Activated T-cell treated with anti-CD3 and anti-CD28 coated beads, Interleukin-2, amount 50 U/mL, for 24 hours (primary cell): ENCODE measurements around the gene SGPL1.
A peak's percentile ranks its signal among the peaks of the same experiment; 100 is the strongest.
"Not testable (repeated sequence)": the region's sequence is repeated elsewhere in the genome, so short reads cannot be mapped to it uniquely, and the experiment has no call there.

Experiments used
- DNase-seq: peaks from one replicate; pipeline ENCODE4 v3.0.0-alpha.2; 2020
- H3K27ac Mint-ChIP-seq: 2 replicates; pipeline ENCODE4 v1.8.0; 2020; ENCODE audit warnings: mild to moderate bottlenecking, mixed read lengths
- H3K27me3 Mint-ChIP-seq: 2 replicates; pipeline ENCODE4 v1.8.0; 2020; ENCODE audit warnings: mixed read lengths
- H3K36me3 Mint-ChIP-seq: 2 replicates; pipeline ENCODE4 v1.8.0; 2020; ENCODE audit warnings: low read depth, mixed read lengths
- H3K4me1 Mint-ChIP-seq: 2 replicates; pipeline ENCODE4 v1.8.0; 2020; ENCODE audit warnings: low read depth, mixed read lengths
- H3K4me3 Mint-ChIP-seq: 2 replicates; pipeline ENCODE4 v1.8.0; 2020; ENCODE audit warnings: mild to moderate bottlenecking, moderate library complexity, mixed read lengths
- H3K9me3 Mint-ChIP-seq: 2 replicates; pipeline ENCODE4 v1.8.0; 2020; ENCODE audit warnings: mixed read lengths

The SGPL1 gene

GRCh38 chr10:70853457-70853856 is 37.7 kb downstream of the SGPL1 start:
- H3K27ac Mint-ChIP-seq, result peak overlapping the region; percentile 3
- H3K36me3 Mint-ChIP-seq, result peaks cover 97% of the 10 kb centered on the region
- H3K4me3 Mint-ChIP-seq, result no peak overlapping the region
- no peaks in the 10 kb centered on the region for H3K9me3 Mint-ChIP-seq
- H3K4me1 Mint-ChIP-seq, result peaks cover 22% of the 10 kb centered on the region
- no peaks in the 10 kb centered on the region for H3K27me3 Mint-ChIP-seq
- no peak for DNase-seq

GRCh38 chr10:70856454-70856853 is 40.7 kb downstream of the SGPL1 start:
- no peak overlapping the region for H3K4me3 Mint-ChIP-seq
- H3K27me3 Mint-ChIP-seq, result no peaks in the 10 kb centered on the region
- H3K4me1 Mint-ChIP-seq, result peaks cover 10% of the 10 kb centered on the region
- H3K27ac Mint-ChIP-seq, result peak overlapping the region; percentile 67
- H3K9me3 Mint-ChIP-seq, result no peaks in the 10 kb centered on the region
- DNase-seq, result no peak
- peaks cover 96% of the 10 kb centered on the region for H3K36me3 Mint-ChIP-seq

- Mint-ChIP-seq H3K27me3 (no peaks in the 10 kb centered on the region), H3K9me3 (no peaks in the 10 kb centered on the region), H3K36me3 (peaks cover 90% of the 10 kb centered on the region), H3K27ac (no peak overlapping the region), H3K4me3 (no peak overlapping the region), H3K4me1 (peaks cover 18% of the 10 kb centered on the region)
- DNase-seq, result no peak
Measured at GRCh38 chr10:70858759-70859158, 43.0 kb downstream of the SGPL1 start.

- DNase-seq, H3K9me3 Mint-ChIP-seq, H3K4me3 Mint-ChIP-seq, H3K27me3 Mint-ChIP-seq, H3K27ac Mint-ChIP-seq: not testable (repeated sequence)
- Mint-ChIP-seq H3K36me3 (peaks cover 89% of the 10 kb centered on the region), H3K4me1 (peaks cover 26% of the 10 kb centered on the region)
Measured at GRCh38 chr10:70861495-70862197, 45.9 kb downstream of the SGPL1 start.

- Mint-ChIP-seq H3K36me3 (peaks cover 86% of the 10 kb centered on the region), H3K4me3 (no peak overlapping the region), H3K9me3 (no peaks in the 10 kb centered on the region), H3K27ac (peak overlapping the region; percentile 71), H3K27me3 (no peaks in the 10 kb centered on the region), H3K4me1 (peaks cover 22% of the 10 kb centered on the region)
- no peak for DNase-seq
Measured at GRCh38 chr10:70863470-70864160, 47.9 kb downstream of the SGPL1 start.

GRCh38 chr10:70864935-70865334 is 49.2 kb downstream of the SGPL1 start:
- Mint-ChIP-seq H3K4me1 (peaks cover 22% of the 10 kb centered on the region), H3K4me3 (no peak overlapping the region), H3K27ac (peak overlapping the region; percentile 68), H3K9me3 (no peaks in the 10 kb centered on the region), H3K36me3 (peaks cover 87% of the 10 kb centered on the region), H3K27me3 (no peaks in the 10 kb centered on the region)
- no peak for DNase-seq

GRCh38 chr10:70866424-70866823 is 50.7 kb downstream of the SGPL1 start:
- no peaks in the 10 kb centered on the region for H3K27me3 Mint-ChIP-seq
- no peak overlapping the region for H3K4me3 Mint-ChIP-seq
- no peak overlapping the region for H3K27ac Mint-ChIP-seq
- H3K4me1 Mint-ChIP-seq, result peaks cover 22% of the 10 kb centered on the region
- no peak for DNase-seq
- H3K36me3 Mint-ChIP-seq, result peaks cover 87% of the 10 kb centered on the region
- H3K9me3 Mint-ChIP-seq, result no peaks in the 10 kb centered on the region

GRCh38 chr10:70872291-70872690 is 56.5 kb downstream of the SGPL1 start:
- Mint-ChIP-seq H3K27ac (no peak overlapping the region), H3K27me3 (no peaks in the 10 kb centered on the region), H3K4me1 (no peaks in the 10 kb centered on the region), H3K4me3 (no peak overlapping the region), H3K36me3 (peaks cover 92% of the 10 kb centered on the region), H3K9me3 (no peaks in the 10 kb centered on the region)
- no peak for DNase-seq

GRCh38 chr10:70874061-70874460 is 58.3 kb downstream of the SGPL1 start:
- peaks cover 3% of the 10 kb centered on the region for H3K4me1 Mint-ChIP-seq
- peaks cover 95% of the 10 kb centered on the region for H3K36me3 Mint-ChIP-seq
- DNase-seq, result no peak
- no peak overlapping the region for H3K4me3 Mint-ChIP-seq
- peak overlapping the region; percentile 12 for H3K27ac Mint-ChIP-seq
- H3K27me3 Mint-ChIP-seq, result no peaks in the 10 kb centered on the region
- H3K9me3 Mint-ChIP-seq, result no peaks in the 10 kb centered on the region

- H3K36me3 Mint-ChIP-seq, result peaks cover 88% of the 10 kb centered on the region
- no peak for DNase-seq
- H3K9me3 Mint-ChIP-seq, result no peaks in the 10 kb centered on the region
- H3K27ac Mint-ChIP-seq, result peak overlapping the region; percentile 9
- no peaks in the 10 kb centered on the region for H3K27me3 Mint-ChIP-seq
- peaks cover 8% of the 10 kb centered on the region for H3K4me1 Mint-ChIP-seq
- H3K4me3 Mint-ChIP-seq, result no peak overlapping the region
Measured at GRCh38 chr10:70879207-70879606, 63.5 kb downstream of the SGPL1 start.

GRCh38 chr10:70880077-70880534 is 64.4 kb downstream of the SGPL1 start:
- Mint-ChIP-seq H3K9me3 (no peaks in the 10 kb centered on the region), H3K27me3 (no peaks in the 10 kb centered on the region), H3K36me3 (peaks cover 92% of the 10 kb centered on the region), H3K4me3 (no peak overlapping the region), H3K4me1 (peaks cover 8% of the 10 kb centered on the region), H3K27ac (peak overlapping the region; percentile 60)
- peak; percentile 76 for DNase-seq

GRCh38 chr10:70884741-70885140 is 69.0 kb downstream of the SGPL1 start:
- peak overlapping the region; percentile 34 for H3K27ac Mint-ChIP-seq
- H3K9me3 Mint-ChIP-seq, result no peaks in the 10 kb centered on the region
- DNase-seq, result no peak

GRCh38 chr10:70885481-70885880 is 69.7 kb downstream of the SGPL1 start:
- peaks cover 22% of the 10 kb centered on the region for H3K4me1 Mint-ChIP-seq
- H3K27ac Mint-ChIP-seq, result peak overlapping the region; percentile 34
- no peaks in the 10 kb centered on the region for H3K27me3 Mint-ChIP-seq
- no peak for DNase-seq
- no peaks in the 10 kb centered on the region for H3K9me3 Mint-ChIP-seq
- no peak overlapping the region for H3K4me3 Mint-ChIP-seq
- H3K36me3 Mint-ChIP-seq, result peaks cover 51% of the 10 kb centered on the region

More at GRCh38 chr10:70884741-70885140, 69.0 kb downstream of the SGPL1 start:
- no peak overlapping the region for H3K4me3 Mint-ChIP-seq
- H3K27me3 Mint-ChIP-seq, result no peaks in the 10 kb centered on the region
- peaks cover 24% of the 10 kb centered on the region for H3K4me1 Mint-ChIP-seq
- peaks cover 58% of the 10 kb centered on the region for H3K36me3 Mint-ChIP-seq

- Mint-ChIP-seq H3K4me3 (no peak overlapping the region), H3K36me3 (peaks cover 48% of the 10 kb centered on the region), H3K9me3 (no peaks in the 10 kb centered on the region), H3K27ac (peak overlapping the region; percentile 84), H3K4me1 (peaks cover 22% of the 10 kb centered on the region), H3K27me3 (no peaks in the 10 kb centered on the region)
- no peak for DNase-seq
Measured at GRCh38 chr10:70885931-70886903, 70.5 kb downstream of the SGPL1 start.
